ENCODE measurements around the gene GNS.

The GNS gene

DNA sequence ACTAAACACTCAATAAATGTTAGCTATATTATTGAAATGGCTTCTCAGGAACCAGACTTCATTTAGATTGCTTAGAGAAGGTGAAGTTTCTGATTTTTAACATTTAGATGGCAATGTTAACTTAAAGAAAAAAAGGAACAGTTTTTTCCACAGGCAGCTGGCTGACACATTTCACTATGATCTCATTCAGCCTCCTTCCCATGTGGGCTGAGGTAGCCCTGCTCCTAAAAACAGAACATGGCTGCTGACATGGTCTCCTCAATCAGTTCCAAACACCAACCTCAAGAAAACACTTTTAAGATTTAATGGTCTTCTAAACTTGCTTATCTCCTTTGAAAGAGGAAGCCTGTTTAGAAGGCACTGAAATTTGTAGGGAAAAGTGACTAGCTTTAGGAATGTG, 23.8 kb downstream of the GNS start:
- no peak for DNase-seq (ENCODE audit: low spot score)

DNA sequence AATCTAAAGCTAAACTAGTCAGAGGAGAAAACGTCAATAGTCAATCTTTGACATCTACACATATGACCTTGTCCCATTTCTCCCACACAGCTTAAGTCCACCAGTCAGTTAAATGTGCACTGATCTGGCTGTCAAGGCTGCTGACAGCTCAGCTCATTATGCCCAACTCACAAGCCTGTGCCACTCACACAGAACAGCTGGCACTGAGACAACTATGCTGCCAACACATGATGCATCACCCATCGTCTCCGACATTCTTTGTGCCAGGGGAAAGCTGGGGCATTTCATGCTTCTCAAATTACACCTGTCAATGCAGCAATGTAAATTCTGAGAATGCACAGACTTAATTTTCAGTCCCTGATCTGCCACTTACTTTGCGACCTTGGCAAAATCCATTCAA, 25.3 kb downstream of the GNS start:
- no peak for DNase-seq (ENCODE audit: low spot score)

DNA sequence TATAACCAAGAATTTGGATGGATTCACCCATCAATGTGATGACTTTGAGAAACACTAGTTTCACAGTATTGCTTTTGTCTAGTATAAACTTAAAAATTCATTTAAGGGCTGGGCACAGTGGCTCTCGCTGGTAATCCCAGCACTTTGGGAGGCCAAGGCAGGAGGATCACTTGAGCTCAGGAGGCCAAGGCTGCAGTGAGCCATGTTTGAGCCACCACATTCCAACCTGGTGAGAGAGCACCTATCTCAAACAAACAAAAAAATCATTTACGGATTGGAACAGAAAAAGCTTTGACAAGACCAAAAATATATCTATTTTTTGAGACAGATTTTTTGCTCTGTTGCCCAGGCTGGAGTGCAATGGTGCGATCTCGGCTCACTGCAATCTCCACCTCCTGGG, 27.5 kb downstream of the GNS start:
- no peak for DNase-seq (ENCODE audit: low spot score)

DNA sequence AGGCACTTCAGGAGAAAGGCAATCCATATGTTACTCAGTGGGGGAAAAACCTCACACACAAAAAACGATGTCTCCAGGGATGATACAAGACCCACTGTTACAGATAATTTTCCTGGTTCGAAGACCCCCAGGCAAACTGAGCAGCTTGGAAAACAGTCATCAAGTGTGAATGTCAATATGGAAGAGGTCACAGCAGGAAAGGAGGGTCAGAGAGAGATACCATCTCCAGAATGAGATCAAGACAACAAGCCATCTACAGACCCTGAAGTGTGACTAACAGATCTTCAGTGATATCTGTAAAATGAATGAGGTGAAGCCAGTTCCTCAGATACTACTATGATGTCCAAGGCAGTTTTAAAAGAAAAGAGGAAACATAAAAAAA, 28.6 kb downstream of the GNS start:
- no peak for DNase-seq (ENCODE audit: low spot score)

DNA sequence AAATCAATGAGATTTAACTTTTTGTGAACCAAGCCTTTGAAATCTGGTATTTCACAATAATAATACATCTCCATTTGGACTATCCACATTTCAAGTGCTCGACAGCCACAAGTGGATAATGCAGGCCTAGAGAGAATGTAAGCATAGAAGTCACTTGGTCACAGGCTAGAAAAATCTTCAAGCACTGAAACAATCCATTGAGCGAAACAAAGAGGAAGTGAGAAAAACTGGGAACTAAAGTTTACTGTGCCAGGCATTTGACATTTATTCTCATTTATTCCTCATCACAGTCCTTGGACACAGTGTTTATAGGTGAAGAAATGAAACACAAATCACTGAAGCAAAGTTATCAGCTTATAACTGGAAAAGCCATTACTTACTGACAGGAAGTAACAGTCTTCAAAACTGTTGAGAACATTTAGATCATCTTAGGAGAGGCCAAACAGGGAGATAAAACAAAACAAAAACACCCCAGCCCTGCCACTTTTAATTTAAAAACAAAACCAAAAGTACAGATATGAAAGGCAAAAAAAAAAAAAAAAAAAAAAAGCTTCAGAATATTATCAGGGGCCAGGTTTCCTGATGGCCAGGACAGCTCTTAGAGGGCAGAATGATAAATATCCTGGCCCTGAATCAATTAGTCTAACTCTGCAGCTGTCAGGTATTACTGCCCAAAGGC, 29.2 kb downstream of the GNS start:
- DNase-seq (ENCODE audit: low spot score): no peak

DNA sequence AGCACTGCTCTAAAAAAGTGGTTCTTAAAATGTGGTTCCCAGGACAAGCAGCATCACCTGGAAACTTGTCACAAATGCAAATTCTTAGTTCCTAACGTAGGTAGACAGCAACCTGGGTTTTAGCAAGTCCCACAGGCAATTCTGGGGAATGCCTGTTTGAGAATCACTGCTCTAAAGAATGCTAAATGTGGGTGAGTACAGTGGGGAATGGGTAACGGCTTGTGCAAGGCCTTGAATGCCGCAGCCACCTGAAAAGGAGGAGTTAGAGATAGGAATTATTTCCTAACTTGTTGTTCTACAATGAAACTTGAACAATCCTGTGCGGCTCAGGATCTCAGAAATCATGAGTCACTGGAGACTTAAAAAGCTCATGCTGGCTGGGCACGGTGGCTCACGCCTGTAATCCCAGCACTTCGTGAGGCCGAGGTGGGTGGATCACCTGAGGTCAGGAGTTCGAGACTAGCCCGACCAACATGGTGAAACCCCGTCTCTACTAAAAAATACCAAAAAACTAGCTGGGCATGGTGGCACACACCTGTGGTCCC, 34.9 kb downstream of the GNS start:
- no peak for DNase-seq (ENCODE audit: low spot score)

DNA sequence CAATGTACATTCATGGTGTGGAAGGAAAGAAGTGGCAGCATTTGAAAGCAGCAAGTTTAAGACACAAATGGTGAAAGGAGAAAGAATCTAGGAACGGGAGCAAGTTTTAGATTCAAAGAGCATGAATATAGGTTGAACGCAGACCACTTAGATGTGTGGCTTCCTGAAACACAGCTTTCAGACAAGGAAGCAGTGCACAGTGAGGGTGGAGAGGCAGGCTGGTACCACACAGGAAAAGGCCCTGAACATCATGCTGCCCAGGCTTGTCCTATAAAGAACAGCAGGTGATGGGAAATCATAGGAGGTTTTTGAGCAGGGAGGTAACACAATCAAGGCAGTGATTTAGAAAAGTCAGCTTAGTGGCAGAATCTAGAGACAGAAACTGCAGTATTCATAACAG, 35.6 kb downstream of the GNS start:
- no peak for DNase-seq (ENCODE audit: low spot score)

DNA sequence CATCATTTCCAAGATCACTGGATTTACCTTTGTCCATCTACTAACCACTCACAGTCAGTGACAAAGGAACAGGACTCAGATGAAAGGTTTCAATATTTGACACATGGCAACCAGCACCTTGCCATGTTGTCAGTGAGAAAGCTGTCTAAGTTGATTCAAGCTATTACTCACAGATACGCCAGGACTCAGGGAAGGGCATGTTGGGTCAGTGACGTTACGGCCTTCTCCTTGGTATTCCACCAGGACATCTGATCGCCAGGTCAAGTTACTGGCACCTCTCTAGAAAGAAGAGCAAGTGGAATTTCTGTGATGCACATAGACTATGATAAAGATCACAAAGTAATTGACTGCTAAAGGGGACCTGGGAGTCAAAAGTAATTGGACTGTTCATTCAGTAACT, 36.4 kb downstream of the GNS start:
- no peak for DNase-seq (ENCODE audit: low spot score)

DNA sequence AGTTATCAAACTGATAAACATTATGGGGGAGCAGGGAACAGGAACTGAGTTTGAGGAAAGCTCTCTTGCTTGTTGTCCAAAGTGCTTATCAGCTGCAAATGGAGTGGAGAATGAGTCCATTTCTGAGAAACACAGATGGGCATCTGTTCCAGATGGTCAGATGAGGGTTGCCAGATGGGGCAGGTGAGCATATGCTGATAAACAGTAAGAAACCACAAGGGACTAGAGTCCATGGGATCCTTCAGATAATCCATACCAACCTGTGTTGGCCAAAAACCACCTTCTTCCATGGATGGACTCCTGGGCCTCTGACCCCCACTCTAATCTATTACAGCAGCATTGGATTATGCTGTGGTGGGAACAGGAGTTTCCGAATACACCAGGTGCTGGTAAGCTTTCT, 38.3 kb downstream of the GNS start:
- no peak for DNase-seq (ENCODE audit: low spot score)

DNA sequence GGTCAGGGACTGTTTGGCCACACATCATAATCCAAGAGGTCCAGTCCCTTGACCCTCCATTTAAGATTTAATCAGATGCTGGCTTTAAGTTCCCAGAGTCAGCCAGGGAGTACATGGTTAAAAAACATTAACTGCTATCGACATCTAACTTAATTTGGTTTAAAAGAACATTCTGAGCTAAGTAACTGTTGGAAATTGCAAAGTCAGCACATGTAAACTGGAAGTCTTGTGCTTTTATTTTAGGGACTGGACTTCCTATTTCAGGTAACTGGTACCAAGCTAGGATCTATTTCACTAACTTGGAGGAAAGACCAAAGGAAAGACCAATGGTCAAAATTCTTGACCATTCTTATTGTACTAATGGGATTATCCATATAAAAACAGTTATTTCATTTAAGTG, 40.6 kb downstream of the GNS start:
- no peak for DNase-seq (ENCODE audit: low spot score)

DNA sequence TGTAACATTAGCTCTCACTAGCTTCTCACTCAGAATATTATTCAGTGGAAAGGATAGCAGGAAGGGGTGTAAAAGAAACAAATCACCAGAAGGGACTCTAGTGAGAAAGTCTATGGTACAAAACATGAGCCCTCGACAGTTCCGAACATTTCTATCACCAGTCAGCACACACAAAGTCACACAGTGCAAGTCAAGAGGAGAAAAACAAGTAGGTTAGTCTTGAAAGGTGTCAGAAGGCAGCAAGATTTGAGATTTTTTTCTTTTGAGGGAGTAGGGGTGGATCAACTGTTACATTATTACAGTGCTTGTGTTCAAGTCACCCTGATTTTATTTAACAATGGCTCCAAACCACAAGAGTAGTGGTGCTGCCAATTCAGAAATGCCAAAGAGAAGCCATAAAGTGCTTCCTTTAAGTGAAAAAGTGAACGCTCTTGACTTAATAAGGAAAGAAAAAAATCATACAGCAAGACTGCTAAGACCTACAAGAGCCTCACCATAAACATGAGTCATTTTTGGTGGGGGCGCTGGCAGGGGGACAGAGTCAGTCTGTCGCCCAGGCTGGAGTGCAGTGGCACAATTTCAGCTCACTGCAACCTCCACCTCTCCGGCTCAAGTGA, 42.3 kb downstream of the GNS start:
- no peak for DNase-seq (ENCODE audit: low spot score)

DNA sequence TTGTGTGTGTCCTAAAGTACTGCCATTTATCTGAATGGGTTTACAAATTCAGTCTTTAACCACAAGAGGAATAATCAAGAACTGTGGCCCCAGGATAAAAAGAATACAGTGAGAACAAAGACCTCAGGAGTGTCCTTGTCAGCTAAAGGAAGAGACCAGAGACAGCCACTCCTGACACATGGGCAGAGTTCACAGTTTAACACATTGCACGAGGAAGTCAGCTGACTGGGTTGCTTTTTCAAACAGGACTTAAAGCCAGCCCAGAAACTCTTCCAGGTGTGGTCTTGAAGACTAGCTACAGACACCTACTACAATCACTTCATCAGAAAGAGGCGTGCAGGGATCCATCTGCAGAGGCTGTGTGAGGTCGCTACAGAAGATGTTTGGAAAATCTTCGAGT, 42.8 kb downstream of the GNS start:
- no peak for DNase-seq (ENCODE audit: low spot score)

DNA sequence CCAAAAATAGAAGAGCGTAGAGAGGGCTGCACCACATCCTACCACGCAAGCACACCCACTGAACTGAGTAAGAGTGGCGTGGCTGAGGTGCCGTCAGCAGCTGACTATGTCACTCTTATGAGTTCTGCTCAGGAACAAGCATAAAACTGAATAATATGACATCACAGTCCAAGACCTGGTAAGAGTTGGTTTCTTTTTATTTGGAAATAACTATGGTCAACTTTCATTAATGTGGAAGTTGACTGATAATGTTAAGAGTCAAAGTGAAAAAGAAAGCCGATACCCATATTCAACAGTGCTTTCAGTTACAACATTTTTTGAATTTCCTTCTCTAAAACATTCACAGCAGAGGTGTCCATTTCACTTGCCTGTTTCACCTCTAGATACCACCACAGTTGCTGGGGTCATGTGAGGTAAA, 44.6 kb downstream of the GNS start:
- DNase-seq (ENCODE audit: low spot score): no peak

DNA sequence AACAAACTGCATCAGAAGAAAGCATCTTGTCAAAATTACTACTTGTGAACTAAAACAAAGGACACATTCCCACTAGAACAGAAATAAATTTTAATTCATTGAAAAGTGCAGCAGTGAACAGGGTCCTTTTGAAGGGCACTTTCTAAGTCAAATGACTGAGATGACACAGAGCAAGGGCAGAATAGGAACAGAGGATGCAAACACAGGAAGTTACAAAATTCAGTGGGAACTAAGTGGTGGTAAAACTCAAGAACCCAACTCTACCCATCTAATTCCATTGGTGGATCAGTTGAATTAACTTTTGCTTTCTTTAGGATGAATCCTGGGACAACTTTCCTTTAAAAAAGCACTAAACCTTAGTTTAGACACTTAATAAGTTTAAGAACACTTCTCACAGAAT, 45.8 kb downstream of the GNS start:
- DNase-seq (ENCODE audit: low spot score): no peak

DNA sequence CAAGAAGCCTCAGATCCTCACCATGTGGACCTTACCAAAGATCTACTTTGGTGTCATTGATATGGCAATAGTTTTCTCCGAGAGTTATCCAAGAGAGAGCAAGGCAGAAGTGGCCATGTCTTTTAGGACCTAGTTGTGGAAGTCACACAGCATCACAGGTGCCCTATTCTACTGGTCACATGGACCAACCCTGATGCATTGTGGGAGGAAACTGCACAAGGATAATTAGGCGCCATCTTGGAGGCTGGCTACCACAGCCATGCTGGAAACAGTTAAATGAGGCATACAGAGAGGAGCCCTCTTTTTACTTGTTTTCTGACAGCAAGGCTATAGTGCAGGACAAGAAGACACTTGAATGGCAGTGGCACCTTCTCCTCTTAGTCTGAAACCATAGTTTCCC, 49.8 kb downstream of the GNS start:
- DNase-seq (ENCODE audit: low spot score): no peak

DNA sequence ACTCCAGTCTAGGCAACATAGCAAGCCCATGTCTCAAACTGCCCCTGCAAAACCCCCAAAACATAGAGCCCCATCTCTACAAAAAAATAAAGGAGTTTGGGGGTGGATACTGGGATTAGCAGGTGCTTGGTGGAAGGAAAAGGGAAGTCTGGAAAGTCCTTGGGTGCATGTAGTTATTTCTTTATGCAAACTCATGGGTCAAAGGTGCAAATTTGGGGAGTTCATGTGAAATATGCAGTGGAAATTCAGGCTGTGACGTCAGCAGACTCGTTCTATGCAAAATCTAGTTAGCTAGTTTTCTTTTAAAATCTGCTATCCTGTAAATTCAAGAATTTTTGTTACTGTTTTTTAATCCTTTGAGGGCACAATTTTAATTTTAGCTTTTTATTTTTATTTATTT, 51.3 kb downstream of the GNS start:
- no peak for DNase-seq (ENCODE audit: low spot score)

DNA sequence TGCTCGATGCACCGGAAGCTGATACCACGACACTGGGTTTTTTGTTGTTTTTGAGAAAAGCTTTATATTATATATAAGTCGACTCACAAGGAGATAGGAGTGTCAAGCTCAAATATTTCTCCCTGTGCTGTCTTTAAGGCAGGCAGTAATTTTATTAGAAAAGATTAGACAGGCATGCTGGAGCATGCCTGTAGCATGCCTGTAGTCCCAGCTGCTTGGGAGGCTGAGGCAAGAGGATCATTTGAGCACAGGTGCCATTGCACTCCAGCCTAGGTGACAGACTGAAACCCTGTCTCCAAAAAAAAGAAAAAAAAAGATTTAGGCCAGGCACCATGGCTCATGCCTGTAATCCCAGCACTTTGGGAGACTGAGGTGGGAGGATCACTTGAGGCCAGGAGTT, 51.8 kb downstream of the GNS start:
- no peak for DNase-seq (ENCODE audit: low spot score)

DNA sequence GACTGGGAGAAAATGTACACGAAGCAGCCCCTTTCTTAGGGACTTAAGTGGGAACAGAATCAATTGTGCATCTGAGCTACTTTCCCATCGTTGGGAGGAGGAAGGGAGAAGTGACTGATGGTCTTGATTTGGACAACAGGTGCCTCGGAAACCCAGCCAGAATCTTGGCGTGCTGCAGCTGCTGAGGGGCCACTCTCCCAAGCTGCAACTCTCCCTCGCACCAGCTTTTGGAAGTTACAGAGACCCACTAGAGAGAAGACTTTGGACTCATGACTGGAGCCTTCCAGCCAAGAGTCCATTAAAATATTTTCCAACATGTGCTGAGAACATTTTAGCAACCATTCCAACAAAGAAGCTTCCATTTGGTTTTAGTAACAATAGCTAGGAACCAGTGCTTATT, 52.3 kb downstream of the GNS start:
- no peak for DNase-seq (ENCODE audit: low spot score)

DNA sequence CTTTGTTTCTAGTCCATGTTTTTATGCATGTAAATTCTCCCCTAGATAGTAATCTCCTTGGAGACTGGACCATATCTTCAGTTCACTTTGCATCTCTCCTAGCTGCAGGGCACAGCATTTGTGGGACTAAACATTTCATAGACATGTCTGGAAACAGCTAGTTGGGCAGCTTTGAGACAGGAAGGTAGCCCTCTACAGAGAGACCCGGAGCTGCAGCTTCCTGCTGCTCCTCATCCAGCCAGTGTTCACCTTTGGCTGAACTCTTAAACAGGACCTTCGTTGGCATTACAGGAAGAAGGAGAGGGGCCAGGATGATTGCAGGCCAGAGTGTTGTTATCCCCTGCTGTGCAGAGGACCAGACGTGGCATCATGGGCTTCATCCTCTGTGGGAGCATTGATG, 52.9 kb downstream of the GNS start:
- DNase-seq (ENCODE audit: low spot score): no peak

DNA sequence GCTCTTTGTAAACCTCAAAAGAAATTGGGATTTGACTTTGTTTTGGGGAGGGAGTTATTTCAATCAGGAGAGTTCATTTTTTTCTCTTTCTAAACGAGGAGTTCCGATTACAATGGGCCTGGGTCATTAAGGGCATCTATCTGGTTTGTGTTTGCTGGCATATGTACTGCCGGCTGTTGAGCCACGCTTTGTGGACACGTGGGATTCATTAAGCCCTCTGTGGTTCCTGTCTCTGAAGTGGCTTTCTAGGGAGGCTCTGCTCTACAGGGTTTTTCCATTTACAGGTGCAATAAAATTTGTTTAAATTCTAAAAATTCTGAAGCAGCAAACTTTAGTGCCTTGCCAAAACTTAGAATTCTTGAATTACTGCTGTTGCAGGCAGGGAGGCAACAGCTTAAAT, 57.9 kb downstream of the GNS start:
- no peak for DNase-seq (ENCODE audit: low spot score)

DNA sequence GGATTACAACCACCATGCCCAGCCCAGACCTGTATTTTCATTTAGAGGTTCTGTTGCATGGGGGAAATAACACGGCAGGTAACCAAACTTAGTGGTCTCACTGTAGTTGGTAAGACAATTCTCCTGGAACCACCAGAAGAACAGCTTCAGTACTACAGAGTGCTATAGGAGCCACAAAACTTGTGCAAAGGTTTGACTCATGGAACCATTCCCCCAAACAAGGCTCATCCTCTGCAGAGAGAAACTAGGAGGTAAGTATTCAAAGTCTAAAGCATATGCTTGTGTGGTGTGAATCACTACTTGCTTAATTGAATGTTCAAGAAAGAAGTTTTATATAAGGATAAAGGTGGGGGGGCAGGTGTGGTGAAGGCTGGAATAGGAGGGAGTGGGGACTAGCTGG, 58.7 kb downstream of the GNS start:
- no peak for DNase-seq (ENCODE audit: low spot score)

DNA sequence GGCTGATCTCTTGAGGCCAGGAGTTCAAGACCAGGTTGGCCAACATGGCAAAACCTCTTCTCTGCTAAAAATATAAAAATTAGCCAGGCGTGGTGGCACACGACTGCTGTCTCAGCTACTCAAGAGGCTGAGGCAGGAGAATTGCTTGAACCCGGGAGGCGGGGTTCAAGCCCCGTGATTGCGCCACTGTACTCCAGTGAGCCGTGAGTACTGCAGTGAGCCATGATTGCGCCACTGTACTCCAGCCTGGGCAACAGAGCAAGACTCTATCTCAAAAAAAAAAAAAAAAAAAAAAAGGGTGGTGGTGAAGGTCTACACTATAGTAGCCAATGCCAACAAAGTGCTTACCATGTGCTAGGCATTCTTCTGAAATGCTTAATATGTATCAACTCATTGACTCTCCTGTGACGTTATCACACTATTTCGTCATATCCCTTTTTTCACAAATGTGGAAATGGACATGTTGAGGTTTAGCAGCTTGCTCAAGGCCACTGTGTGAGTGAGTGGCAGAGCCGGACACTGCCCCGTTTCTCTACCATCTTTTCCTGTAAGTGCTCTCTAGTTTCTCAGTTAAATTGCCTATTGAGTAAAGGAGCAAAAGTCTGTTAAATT, 59.6 kb downstream of the GNS start:
- DNase-seq (ENCODE audit: low spot score): no peak

DNA sequence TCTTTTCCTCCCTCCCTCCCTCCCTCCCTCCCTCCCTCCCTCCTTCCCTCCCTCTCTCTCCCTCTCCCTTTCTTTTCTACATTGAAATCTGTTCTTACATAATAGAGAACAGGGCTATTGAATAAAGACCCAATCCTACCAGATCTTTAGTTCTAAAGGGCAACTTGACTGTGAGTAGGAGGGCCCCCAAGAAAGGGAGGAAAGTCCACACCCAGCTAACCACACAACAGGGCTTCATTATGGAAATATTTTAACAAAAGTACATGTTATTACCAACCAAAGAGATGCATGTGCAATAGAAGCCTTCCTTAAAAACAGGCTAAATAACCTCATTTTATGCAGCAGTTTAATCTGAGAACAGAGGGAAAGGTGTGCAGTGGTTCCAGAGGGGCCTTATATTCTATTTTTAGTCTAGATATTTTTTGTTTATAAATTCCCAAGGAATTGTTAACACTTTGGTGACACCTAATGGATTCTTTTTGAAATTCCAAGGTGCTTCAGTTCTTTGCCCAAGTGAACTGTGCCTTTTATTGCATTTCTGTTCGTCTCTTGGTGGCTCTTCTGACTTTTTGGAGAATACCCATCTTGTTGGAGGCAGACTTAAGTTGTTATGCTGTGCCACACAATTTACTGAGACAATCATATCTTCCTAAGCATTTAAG, 63.0 kb downstream of the GNS start:
- DNase-seq (ENCODE audit: low spot score): peak; percentile 51
